ENCODE data around the gene USP47. TPM values are rescaled to one million over a fixed set of nuclear protein-coding genes. Genes with fewer than 3 reads are reported as not detected.
A peak's percentile ranks its signal among the peaks of the same experiment; 100 is the strongest.

USP47 gene, protein sequence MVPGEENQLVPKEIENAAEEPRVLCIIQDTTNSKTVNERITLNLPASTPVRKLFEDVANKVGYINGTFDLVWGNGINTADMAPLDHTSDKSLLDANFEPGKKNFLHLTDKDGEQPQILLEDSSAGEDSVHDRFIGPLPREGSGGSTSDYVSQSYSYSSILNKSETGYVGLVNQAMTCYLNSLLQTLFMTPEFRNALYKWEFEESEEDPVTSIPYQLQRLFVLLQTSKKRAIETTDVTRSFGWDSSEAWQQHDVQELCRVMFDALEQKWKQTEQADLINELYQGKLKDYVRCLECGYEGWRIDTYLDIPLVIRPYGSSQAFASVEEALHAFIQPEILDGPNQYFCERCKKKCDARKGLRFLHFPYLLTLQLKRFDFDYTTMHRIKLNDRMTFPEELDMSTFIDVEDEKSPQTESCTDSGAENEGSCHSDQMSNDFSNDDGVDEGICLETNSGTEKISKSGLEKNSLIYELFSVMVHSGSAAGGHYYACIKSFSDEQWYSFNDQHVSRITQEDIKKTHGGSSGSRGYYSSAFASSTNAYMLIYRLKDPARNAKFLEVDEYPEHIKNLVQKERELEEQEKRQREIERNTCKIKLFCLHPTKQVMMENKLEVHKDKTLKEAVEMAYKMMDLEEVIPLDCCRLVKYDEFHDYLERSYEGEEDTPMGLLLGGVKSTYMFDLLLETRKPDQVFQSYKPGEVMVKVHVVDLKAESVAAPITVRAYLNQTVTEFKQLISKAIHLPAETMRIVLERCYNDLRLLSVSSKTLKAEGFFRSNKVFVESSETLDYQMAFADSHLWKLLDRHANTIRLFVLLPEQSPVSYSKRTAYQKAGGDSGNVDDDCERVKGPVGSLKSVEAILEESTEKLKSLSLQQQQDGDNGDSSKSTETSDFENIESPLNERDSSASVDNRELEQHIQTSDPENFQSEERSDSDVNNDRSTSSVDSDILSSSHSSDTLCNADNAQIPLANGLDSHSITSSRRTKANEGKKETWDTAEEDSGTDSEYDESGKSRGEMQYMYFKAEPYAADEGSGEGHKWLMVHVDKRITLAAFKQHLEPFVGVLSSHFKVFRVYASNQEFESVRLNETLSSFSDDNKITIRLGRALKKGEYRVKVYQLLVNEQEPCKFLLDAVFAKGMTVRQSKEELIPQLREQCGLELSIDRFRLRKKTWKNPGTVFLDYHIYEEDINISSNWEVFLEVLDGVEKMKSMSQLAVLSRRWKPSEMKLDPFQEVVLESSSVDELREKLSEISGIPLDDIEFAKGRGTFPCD (N-terminal part only)
- total RNA-seq (10 to 100 TPM; 70.0 to 77.0 TPM), polyA plus RNA-seq (10 to 100 TPM; 38.2 to 54.3 (median 40.1) TPM), total RNA-seq (193 to 252 (median 218) reads per million in 6 experiments)

DNA sequence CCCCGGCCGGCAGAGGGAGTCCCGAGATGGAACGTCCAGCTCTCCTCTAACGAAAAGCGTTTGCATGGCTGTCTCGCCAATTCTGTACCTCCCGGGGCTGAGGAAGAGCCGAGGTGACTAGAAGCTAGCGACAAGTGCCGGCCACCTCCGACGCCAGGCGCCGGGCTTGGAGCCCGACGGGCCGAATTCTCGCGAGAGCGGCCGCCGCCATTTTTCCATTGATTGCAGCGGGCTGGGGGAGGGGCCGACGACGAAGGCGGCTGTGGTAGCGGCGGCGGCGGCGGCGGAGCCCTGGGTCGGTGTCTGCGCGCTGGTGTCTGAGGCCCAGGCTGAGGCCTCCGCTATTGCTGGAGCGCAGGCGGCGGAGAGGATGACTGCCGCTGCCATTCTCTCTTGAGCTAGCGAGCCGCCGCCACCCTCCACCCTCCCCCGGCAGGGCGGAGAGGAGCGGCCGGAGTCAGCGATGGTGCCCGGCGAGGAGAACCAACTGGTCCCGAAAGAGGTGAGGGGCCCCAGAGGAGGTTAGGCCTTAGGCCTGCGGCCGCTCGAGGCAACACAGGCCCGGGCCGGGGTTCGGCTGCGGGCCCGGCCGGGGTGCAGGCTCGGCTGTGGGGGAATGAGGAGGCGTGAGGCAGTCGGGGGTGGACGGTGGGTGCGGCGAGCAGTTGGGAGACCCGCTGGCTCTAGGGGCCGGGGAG lies at the start of gene USP47:
USP47 (plus strand) TSS at position 250 of the 698 bp plus-strand sequence; CDS start at position 464, 214 bp downstream.
- Mint-ChIP-seq H3K4me1 (peaks cover 3 to 25% (median 9%) of the 10 kb centered on the region in 4 donors), H3K27me3 (peaks cover 4 to 13% (median 7%) of the 10 kb centered on the region in 5 donors), H3K4me3 (no peak within 1 kb of the TSS), H3K36me3 (no peaks in the 10 kb centered on the region), H3K27ac (no peak within 1 kb of the TSS), H3K9me3 (no peaks in the 10 kb centered on the region)
- DNase-seq (peak; percentile 90 to 97 (median 96)), ATAC-seq (peak; percentile 83 to 84)
- POLR2A ChIA-PET, result interaction anchor here (0.7 to 6.4 kb wide), 16 partner anchors 14 to 1621 kb away, joined by 3 to 47 read pairs (median 4); partner anchors contain the start of genes BTBD10, EIF4G2 and ZBED5

GRCh38 chr11:11793073-11793472 lies 48.7 kb upstream of the USP47 start:
- DNase-seq (no peak), ATAC-seq (no peak)
- Mint-ChIP-seq H3K4me3 (no peak overlapping the region), H3K9me3 (no peaks in the 10 kb centered on the region), H3K27ac (no peak overlapping the region), H3K4me1 (no peaks in the 10 kb centered on the region), H3K36me3 (no peaks in the 10 kb centered on the region), H3K27me3 (peaks cover 10 to 26% (median 10%) of the 10 kb centered on the region in 5 donors)
- POLR2A ChIA-PET, result no interaction called here

- H3K27ac Mint-ChIP-seq, result no peak overlapping the region
- POLR2A ChIA-PET, result interaction anchor here (0.6 kb wide), 1 partner anchor 142 kb away, joined by 3 read pairs; no protein-coding TSS in a partner anchor
- H3K9me3 Mint-ChIP-seq, result no peaks in the 10 kb centered on the region
- no peaks in the 10 kb centered on the region for H3K4me1 Mint-ChIP-seq
- no peak overlapping the region for H3K4me3 Mint-ChIP-seq
- DNase-seq (peak; percentile 59 to 89 (median 73)), ATAC-seq (peak; percentile 80 to 97)
- H3K36me3 Mint-ChIP-seq, result no peaks in the 10 kb centered on the region
- peaks cover 15 to 29% (median 17%) of the 10 kb centered on the region in 5 donors for H3K27me3 Mint-ChIP-seq
Observed at GRCh38 chr11:11798586-11799438, 43.0 kb upstream of the USP47 start.

DNA sequence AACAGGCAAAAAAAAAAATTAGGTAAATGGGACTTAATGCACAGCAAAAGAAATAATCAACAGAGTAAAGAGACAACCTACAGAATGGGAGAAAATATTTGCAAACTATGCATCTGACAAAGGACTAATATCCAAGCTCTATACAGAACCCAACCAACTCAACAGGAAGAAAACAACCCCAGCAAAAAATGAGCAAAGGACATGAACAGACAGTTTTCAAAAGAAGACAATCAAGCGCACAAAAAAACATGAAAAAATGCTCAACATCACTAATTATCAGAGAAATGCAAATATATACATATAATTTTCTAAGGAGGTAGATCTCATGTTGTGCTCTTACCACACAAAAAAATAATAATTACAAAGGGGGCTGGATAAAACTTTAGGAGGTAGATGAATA lies 36.5 kb upstream of the USP47 start:
- ATAC-seq (no peak), DNase-seq (no peak)
- peaks cover 0 to 18% (median 9%) of the 10 kb centered on the region in 5 donors for H3K27me3 Mint-ChIP-seq
- peaks cover 0 to 6% (median 0%) of the 10 kb centered on the region in 9 donors for H3K9me3 Mint-ChIP-seq
- H3K27ac Mint-ChIP-seq, result no peak overlapping the region
- POLR2A ChIA-PET, result interaction anchor here (0.7 kb wide), 1 partner anchor 279 kb away, joined by 7 read pairs; no protein-coding TSS in a partner anchor
- no peak overlapping the region for H3K4me3 Mint-ChIP-seq
- H3K4me1 Mint-ChIP-seq, result peaks cover 0 to 10% (median 0%) of the 10 kb centered on the region in 4 donors
- no peaks in the 10 kb centered on the region for H3K36me3 Mint-ChIP-seq

- ATAC-seq, result no peak
- H3K36me3 Mint-ChIP-seq, result no peaks in the 10 kb centered on the region
- peaks cover 0 to 6% (median 0%) of the 10 kb centered on the region in 9 donors for H3K9me3 Mint-ChIP-seq
- no peak overlapping the region for H3K4me3 Mint-ChIP-seq
- H3K27ac Mint-ChIP-seq, result no peak overlapping the region
- DNase-seq, result no peak
- POLR2A ChIA-PET, result no interaction called here
- peaks cover 0 to 10% (median 0%) of the 10 kb centered on the region in 4 donors for H3K4me1 Mint-ChIP-seq
- H3K27me3 Mint-ChIP-seq, result peaks cover 0 to 18% (median 9%) of the 10 kb centered on the region in 5 donors
Observed at GRCh38 chr11:11806074-11806473, 35.7 kb upstream of the USP47 start.

DNA sequence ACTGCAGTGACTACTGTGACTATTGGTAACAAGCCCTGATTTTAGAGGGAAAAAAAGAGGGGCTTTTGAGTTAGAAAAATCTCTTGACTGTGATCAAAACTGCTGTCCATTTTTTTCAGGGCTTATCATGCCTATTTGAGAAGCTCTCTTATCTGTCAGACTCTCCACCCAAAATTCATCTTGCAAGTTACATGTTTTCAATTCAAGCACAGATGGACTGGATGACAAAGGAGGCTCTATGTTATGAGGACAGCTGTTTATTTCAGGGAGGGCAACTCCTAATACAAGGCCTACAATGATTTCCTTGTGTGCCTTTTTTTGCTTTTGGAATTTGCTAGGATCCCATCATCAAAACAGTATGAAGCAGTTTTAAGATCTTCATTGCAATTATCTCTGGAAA lies 35.2 kb upstream of the USP47 start:
- peaks cover 0 to 6% (median 0%) of the 10 kb centered on the region in 9 donors for H3K9me3 Mint-ChIP-seq
- POLR2A ChIA-PET, result no interaction called here
- H3K27me3 Mint-ChIP-seq, result peaks cover 0 to 18% (median 9%) of the 10 kb centered on the region in 5 donors
- H3K4me3 Mint-ChIP-seq, result no peak overlapping the region
- no peak for ATAC-seq
- no peak for DNase-seq
- H3K27ac Mint-ChIP-seq, result no peak overlapping the region
- peaks cover 0 to 10% (median 0%) of the 10 kb centered on the region in 4 donors for H3K4me1 Mint-ChIP-seq
- no peaks in the 10 kb centered on the region for H3K36me3 Mint-ChIP-seq

GRCh38 chr11:11807811-11808782 lies 33.7 kb upstream of the USP47 start:
- Mint-ChIP-seq H3K27ac (no peak overlapping the region), H3K4me1 (peaks cover 0 to 10% (median 0%) of the 10 kb centered on the region in 4 donors), H3K36me3 (no peaks in the 10 kb centered on the region), H3K4me3 (no peak overlapping the region), H3K27me3 (peaks cover 0 to 16% (median 7%) of the 10 kb centered on the region in 5 donors), H3K9me3 (peaks cover 0 to 6% (median 0%) of the 10 kb centered on the region in 9 donors)
- DNase-seq, result no peak
- no peak for ATAC-seq
- POLR2A ChIA-PET, result interaction anchor here (0.7 kb wide), 1 partner anchor 50 kb away, joined by 3 read pairs; no protein-coding TSS in a partner anchor

DNA sequence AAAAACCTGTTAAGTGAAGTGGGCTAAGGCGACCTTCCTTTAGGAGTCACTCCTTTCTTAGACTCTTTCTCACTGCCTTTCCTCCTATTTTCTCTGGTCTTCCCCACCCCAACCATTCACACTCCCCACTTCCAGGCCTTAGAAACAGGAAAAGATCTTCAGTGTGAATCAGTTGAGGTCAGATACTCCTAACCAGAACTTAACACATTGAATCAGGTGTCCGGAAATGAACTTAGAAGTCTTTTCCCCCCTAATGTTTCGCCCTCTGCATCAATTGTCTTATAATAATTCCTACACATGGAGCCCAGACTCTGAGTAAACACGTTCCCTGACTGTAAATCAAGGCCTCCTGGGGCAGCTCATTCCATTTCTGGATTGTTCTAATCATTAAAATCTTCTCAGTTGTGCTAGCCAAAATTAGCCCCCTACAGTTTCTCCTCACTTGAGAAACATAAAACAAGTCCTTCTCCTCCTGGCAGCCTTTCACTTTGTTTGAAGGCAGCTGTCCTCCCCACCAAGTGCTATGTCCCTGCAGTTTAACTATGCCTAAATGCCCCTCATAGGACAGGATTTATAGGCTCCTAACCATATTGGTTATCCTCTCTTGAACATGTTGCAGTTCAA lies 32.7 kb upstream of the USP47 start:
- DNase-seq (no peak), ATAC-seq (no peak)
- H3K4me1 Mint-ChIP-seq, result peaks cover 0 to 10% (median 0%) of the 10 kb centered on the region in 4 donors
- no peak overlapping the region for H3K4me3 Mint-ChIP-seq
- H3K27me3 Mint-ChIP-seq, result peaks cover 0 to 12% (median 5%) of the 10 kb centered on the region in 5 donors
- H3K27ac Mint-ChIP-seq, result no peak overlapping the region
- POLR2A ChIA-PET, result no interaction called here
- H3K9me3 Mint-ChIP-seq, result peaks cover 0 to 6% (median 0%) of the 10 kb centered on the region in 9 donors
- no peaks in the 10 kb centered on the region for H3K36me3 Mint-ChIP-seq

- peaks cover 0 to 10% (median 5%) of the 10 kb centered on the region in 5 donors for H3K27me3 Mint-ChIP-seq
- H3K27ac Mint-ChIP-seq, result no peak overlapping the region
- DNase-seq (no peak), ATAC-seq (no peak)
- H3K36me3 Mint-ChIP-seq, result no peaks in the 10 kb centered on the region
- peaks cover 0 to 10% (median 0%) of the 10 kb centered on the region in 4 donors for H3K4me1 Mint-ChIP-seq
- POLR2A ChIA-PET, result no interaction called here
- H3K4me3 Mint-ChIP-seq, result no peak overlapping the region
- H3K9me3 Mint-ChIP-seq, result no peaks in the 10 kb centered on the region
Observed at GRCh38 chr11:11810764-11811726, 30.7 kb upstream of the USP47 start.

Data from naive thymus-derived CD8-positive, alpha-beta T cell (primary cell).